K562 (cell line): ENCODE data around the gene GLUD1.
"Not testable (repeated sequence)": the region's sequence is repeated elsewhere in the genome, so short reads cannot be mapped to it uniquely, and the experiment has no call there.

Source experiments
- ARNT ChIP-seq, 2 experiments: fragments of 450-650 bp; IDR thresholded peaks; 2 replicates each; pipeline ENCODE4 v1.6.1; 2016; ENCODE audit warnings: mild to moderate bottlenecking in 1 of 2
- CHCHD3 ChIP-seq: fragments of 250-450 bp; sonication (Bioruptor Pico); IDR thresholded peaks from 2 replicates; pipeline ENCODE4 v2.1.2; 2022; ENCODE audit warnings: mild to moderate bottlenecking
- CTBP1 ChIP-seq: fragments of 450-650 bp; IDR thresholded peaks from 2 replicates; pipeline ENCODE4 v1.6.1; 2016; ENCODE audit warnings: borderline replicate concordance
- EP300 ChIP-seq: IDR thresholded peaks from 2 replicates; pipeline ENCODE4 v1.6.1; 2012; ENCODE audit warnings: low read length, improper control_type of control experiment
- HDAC6 ChIP-seq: IDR thresholded peaks from 2 replicates; pipeline ENCODE4 v1.6.1; 2012; ENCODE audit warnings: low read depth, mild to moderate bottlenecking, control low read depth, inconsistent platforms, low read length, moderate library complexity
- HEY1 ChIP-seq: fragments of 250-450 bp; sonication (Bioruptor Pico); IDR thresholded peaks from 2 replicates; pipeline ENCODE4 v1.5.0; 2020; ENCODE audit warnings: mild to moderate bottlenecking, moderate library complexity, borderline replicate concordance
- POLR3A ChIP-seq: IDR thresholded peaks from 2 replicates; pipeline ENCODE4 v1.6.1; 2011; ENCODE audit warnings: borderline replicate concordance, mild to moderate bottlenecking, moderate library complexity; ENCODE audit not compliant: insufficient read length, insufficient read depth; ENCODE audit errors: extremely low read depth
- RFX1 ChIP-seq: fragments of 450-650 bp; IDR thresholded peaks from 2 replicates; pipeline ENCODE4 v1.6.1; 2016; ENCODE audit warnings: mild to moderate bottlenecking, moderate library complexity
- SP1 ChIP-seq: sonication (generic); formaldehyde crosslinking; IDR thresholded peaks from 2 replicates; pipeline ENCODE4 v1.8.1; 2022; ENCODE audit warnings: mild to moderate bottlenecking, missing genetic modification reagents
- ZNF24 ChIP-seq: fragments of 450-650 bp; IDR thresholded peaks from 2 replicates; pipeline ENCODE4 v1.6.1; 2016
- ZNF507 ChIP-seq: conservative IDR thresholded peaks from 2 replicates; pipeline ENCODE4 v1.6.1; 2017; ENCODE audit warnings: missing genetic modification characterization, missing compliant biosample characterization
- TF ChIP-seq, protein P1 (sequence below), 3 experiments: IDR thresholded peaks in 2 of 3; conservative IDR thresholded peaks in 1 of 3; 2 replicates each; pipeline ENCODE4 v1.5.1; 2011 to 2012; ENCODE audit warnings: low read length in 3 of 3, mild to moderate bottlenecking in 3 of 3, control low read depth in 2 of 3, improper control_type of control experiment in 1 of 3, inconsistent platforms in 1 of 3, low read depth in 1 of 3, mixed read lengths in 1 of 3, moderate library complexity in 1 of 3; ENCODE audit not compliant: insufficient read depth in 2 of 3

DNA sequence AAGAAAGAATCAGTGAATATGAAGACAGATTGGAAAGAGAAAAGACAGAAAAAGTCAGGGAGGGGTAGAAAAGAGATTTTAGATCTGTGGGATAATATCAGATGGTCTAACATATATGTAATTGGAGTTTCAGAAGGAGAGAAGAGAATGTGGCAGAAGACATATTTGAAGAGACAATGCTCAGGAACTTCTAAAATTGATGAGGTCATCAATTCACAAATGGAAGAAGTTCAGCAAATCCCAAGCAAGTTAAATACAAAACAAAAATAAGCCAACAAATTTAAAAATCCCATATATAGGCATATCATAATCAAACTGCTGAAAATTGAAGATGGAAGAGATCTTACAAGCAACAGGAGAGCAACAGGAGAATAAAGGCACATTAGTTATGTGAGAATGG is 42.8 kb upstream of the GLUD1 start:
- TF ChIP-seq ZNF507 (tag); CHCHD3 (CRISPR knock-in tag); EP300; SP1 (CRISPR knock-in tag); HEY1 (CRISPR knock-in tag); RFX1; ARNT (IDR thresholded peaks at IDR 0.05); ZNF24; HDAC6; POLR3A; CTBP1: not testable (repeated sequence)
- TF ChIP-seq, protein P1, sequence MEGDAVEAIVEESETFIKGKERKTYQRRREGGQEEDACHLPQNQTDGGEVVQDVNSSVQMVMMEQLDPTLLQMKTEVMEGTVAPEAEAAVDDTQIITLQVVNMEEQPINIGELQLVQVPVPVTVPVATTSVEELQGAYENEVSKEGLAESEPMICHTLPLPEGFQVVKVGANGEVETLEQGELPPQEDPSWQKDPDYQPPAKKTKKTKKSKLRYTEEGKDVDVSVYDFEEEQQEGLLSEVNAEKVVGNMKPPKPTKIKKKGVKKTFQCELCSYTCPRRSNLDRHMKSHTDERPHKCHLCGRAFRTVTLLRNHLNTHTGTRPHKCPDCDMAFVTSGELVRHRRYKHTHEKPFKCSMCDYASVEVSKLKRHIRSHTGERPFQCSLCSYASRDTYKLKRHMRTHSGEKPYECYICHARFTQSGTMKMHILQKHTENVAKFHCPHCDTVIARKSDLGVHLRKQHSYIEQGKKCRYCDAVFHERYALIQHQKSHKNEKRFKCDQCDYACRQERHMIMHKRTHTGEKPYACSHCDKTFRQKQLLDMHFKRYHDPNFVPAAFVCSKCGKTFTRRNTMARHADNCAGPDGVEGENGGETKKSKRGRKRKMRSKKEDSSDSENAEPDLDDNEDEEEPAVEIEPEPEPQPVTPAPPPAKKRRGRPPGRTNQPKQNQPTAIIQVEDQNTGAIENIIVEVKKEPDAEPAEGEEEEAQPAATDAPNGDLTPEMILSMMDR (IDR thresholded peaks at IDR 0.05 in 2 of 3, conservative IDR thresholded peaks at IDR 0.05 in 1 of 3; ENCODE audit: insufficient read depth in 2 of 3, low read depth in 1 of 3, low read length in 3 of 3): not testable (repeated sequence)
